PC-3 (cell line): ENCODE results near the gene RIT2. TPM values are rescaled to one million over a fixed set of nuclear protein-coding genes. Genes with fewer than 3 reads are reported as not detected.

Experiments
- ATAC-seq: fragments of 200-7000 bp; cut with Tn5 transposase; 2 replicates; pipeline ENCODE4 v1.9.1; 2020; ENCODE audit warnings: mild to moderate bottlenecking, moderate library complexity
- BruUV-seq: library from RNA; stranded (reverse); fragments of 400-500 nt; replicated peaks from 2 replicates; lab custom pipeline; 2021; lab: Mats Ljungman, UMichigan
- CTCF ChIA-PET: fragments of 300-600 bp; sonication (Branson Sonifier 250); formaldehyde crosslinking; loops from one replicate; lab custom pipeline; 2022; ENCODE audit warnings: antibody characterized with exemption; lab: Charles Lee
- POLR2A ChIA-PET: fragments of 300-600 bp; sonication (Branson Sonifier 250); formaldehyde crosslinking; loops from one replicate; lab custom pipeline; 2022; ENCODE audit warnings: antibody characterized with exemption; ENCODE audit not compliant: unreplicated experiment; lab: Charles Lee
- DNase-seq: peaks from one replicate; pipeline ENCODE4 v3.0.0-alpha.2; 2015
- H2AFZ ChIP-seq: fragments of 300-600 bp; sonication (generic); 2 replicates; pipeline ENCODE4 v1.6.0; 2016; ENCODE audit warnings: antibody characterized with exemption, low read length
- H3F3A ChIP-seq: fragments of 300-600 bp; sonication (generic); one replicate; pipeline ENCODE4 v1.6.0; 2017; ENCODE audit warnings: antibody characterized with exemption, low read length, control low read depth, mild to moderate bottlenecking; ENCODE audit not compliant: unreplicated experiment
- H3K27ac ChIP-seq: fragments of 300-600 bp; sonication (generic); 2 replicates; pipeline ENCODE4 v1.5.1; 2016; ENCODE audit warnings: mild to moderate bottlenecking, low read length
- H3K27me3 ChIP-seq: fragments of 300-600 bp; sonication (generic); 2 replicates; pipeline ENCODE4 v1.6.1; 2016; ENCODE audit warnings: low read length, mixed read lengths
- H3K36me3 ChIP-seq: fragments of 300-600 bp; sonication (generic); 2 replicates; pipeline ENCODE4 v1.6.1; 2016; ENCODE audit warnings: low read depth, mixed run types, low read length, mixed read lengths
- H3K4me1 ChIP-seq: fragments of 300-600 bp; sonication (generic); 2 replicates; pipeline ENCODE4 v1.5.1; 2016; ENCODE audit warnings: low read length; ENCODE audit not compliant: insufficient read depth
- H3K4me2 ChIP-seq: fragments of 300-600 bp; sonication (generic); 2 replicates; pipeline ENCODE4 v1.6.0; 2016; ENCODE audit warnings: low read length
- H3K4me3 ChIP-seq: fragments of 300-600 bp; sonication (generic); 2 replicates; pipeline ENCODE4 v1.5.1; 2016; ENCODE audit warnings: mild to moderate bottlenecking, low read length, mixed read lengths
- H3K79me2 ChIP-seq: fragments of 300-600 bp; sonication (generic); 2 replicates; pipeline ENCODE4 v1.6.1; 2017; ENCODE audit warnings: low read length, mixed read lengths
- H3K9ac ChIP-seq: fragments of 300-600 bp; sonication (generic); 2 replicates; pipeline ENCODE4 v1.6.0; 2016; ENCODE audit warnings: mild to moderate bottlenecking, low read length
- H3K9me2 ChIP-seq: fragments of 300-600 bp; sonication (generic); replicated peaks from 2 replicates; pipeline ENCODE4 v1.6.1; 2016; ENCODE audit warnings: mixed run types, low read length, mixed read lengths
- H3K9me3 ChIP-seq: fragments of 300-600 bp; sonication (generic); 2 replicates; pipeline ENCODE4 v1.6.1; 2016; ENCODE audit warnings: low read length, mixed read lengths
- H4K20me1 ChIP-seq: fragments of 300-600 bp; sonication (generic); 2 replicates; pipeline ENCODE4 v1.6.1; 2016; ENCODE audit warnings: low read length, mixed read lengths
- EZH2 ChIP-seq: fragments of 300-600 bp; sonication (generic); IDR thresholded peaks from one replicate; pipeline ENCODE4 v1.6.1; 2017; ENCODE audit warnings: antibody characterized with exemption, mild to moderate bottlenecking, low read length; ENCODE audit not compliant: unreplicated experiment
- EZH2phosphoT487 ChIP-seq: fragments of 300-600 bp; sonication (generic); IDR thresholded peaks from 2 replicates; pipeline ENCODE4 v1.6.1; 2018; ENCODE audit warnings: mild to moderate bottlenecking, antibody characterized with exemption, low read length, borderline replicate concordance
- intact Hi-C: fragments of 100-400 bp; cut with micrococcal nuclease; formaldehyde crosslinking; loops from 2 replicates; pipeline ENCODE4 v1.9.0; 2023
- total RNA-seq: library from RNA; depleted of rRNA; stranded (reverse); fragments of >200 nt; gene quantifications from 2 replicates; pipeline ENCODE4 v1.2.3, GENCODE V29; 2014
- TF ChIP-seq, protein P1 (sequence below): fragments of 300-600 bp; sonication (generic); conservative IDR thresholded peaks from 2 replicates; pipeline ENCODE4 v1.5.1; 2017; ENCODE audit warnings: antibody characterized with exemption, low read depth, mild to moderate bottlenecking, low read length

The RIT2 gene
- total RNA-seq, 1 experiment from 2014 or later: not detected

DNA sequence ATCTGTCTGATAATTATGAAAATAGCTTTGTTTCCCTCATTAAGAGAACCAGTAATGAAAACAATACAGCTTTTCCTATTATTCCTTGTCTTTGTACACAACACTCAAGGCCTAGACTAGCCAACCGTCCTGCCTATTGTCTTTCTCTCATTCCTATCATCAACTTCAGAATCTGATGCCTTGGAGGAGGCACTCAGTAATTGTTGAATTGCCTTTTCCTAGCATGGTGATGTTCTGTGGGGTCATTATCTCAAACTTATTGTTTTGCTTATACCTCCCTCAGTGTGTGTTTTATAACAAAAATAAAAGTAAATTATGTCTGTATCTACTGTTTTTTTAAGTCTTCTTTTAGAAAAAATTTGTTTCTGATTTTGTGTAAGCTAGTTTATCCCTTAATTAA is 208.7 kb downstream of the RIT2 start:
- ChIA-PET POLR2A (no interaction called here), CTCF (no interaction called here)
- H3K36me3 ChIP-seq: no peaks in the 10 kb centered on the region
- no TSS peak for BruUV-seq
- H4K20me1 ChIP-seq: no peaks in the 10 kb centered on the region
- no peaks in the 10 kb centered on the region for H3K27me3 ChIP-seq
- H3K27ac ChIP-seq: no peak overlapping the region
- no peaks in the 10 kb centered on the region for H3K9me3 ChIP-seq
- H3F3A ChIP-seq: no peaks in the 10 kb centered on the region
- TF ChIP-seq EZH2phosphoT487 (no peak), EZH2 (no peak)
- TF ChIP-seq, protein P1, sequence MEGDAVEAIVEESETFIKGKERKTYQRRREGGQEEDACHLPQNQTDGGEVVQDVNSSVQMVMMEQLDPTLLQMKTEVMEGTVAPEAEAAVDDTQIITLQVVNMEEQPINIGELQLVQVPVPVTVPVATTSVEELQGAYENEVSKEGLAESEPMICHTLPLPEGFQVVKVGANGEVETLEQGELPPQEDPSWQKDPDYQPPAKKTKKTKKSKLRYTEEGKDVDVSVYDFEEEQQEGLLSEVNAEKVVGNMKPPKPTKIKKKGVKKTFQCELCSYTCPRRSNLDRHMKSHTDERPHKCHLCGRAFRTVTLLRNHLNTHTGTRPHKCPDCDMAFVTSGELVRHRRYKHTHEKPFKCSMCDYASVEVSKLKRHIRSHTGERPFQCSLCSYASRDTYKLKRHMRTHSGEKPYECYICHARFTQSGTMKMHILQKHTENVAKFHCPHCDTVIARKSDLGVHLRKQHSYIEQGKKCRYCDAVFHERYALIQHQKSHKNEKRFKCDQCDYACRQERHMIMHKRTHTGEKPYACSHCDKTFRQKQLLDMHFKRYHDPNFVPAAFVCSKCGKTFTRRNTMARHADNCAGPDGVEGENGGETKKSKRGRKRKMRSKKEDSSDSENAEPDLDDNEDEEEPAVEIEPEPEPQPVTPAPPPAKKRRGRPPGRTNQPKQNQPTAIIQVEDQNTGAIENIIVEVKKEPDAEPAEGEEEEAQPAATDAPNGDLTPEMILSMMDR: no peak
- H2AFZ ChIP-seq: no peak overlapping the region
- DNase-seq: no peak
- H3K9ac ChIP-seq: no peak overlapping the region
- ATAC-seq: no peak
- H3K9me2 ChIP-seq: no peaks in the 10 kb centered on the region
- intact Hi-C loops: no loop called here
- no peak overlapping the region for H3K4me3 ChIP-seq
- no peak overlapping the region for H3K4me2 ChIP-seq
- no peaks in the 10 kb centered on the region for H3K4me1 ChIP-seq
- H3K79me2 ChIP-seq: no peaks in the 10 kb centered on the region

DNA sequence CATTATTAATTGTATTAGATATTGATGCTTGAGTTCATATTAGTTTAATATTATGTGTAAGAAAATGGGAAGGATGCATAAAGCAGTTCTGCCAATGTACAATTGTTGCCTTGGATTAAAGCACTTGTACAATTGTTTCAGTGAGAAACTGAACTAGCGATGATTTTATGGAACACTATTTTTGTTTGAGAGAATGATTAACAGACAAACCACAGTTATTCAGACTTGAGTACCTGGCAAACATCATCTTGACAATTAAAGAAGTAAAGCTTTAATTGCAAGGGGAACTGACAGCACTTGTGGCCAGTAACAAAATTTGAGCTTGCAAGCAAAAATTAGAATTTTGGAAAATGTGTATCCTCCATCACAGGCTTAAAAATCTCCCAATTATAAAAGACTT is 214.3 kb downstream of the RIT2 start:
- DNase-seq (no peak), ATAC-seq (no peak)
- TF ChIP-seq EZH2phosphoT487 (no peak), EZH2 (no peak)
- TF ChIP-seq, protein P1: no peak
- ChIA-PET POLR2A (interaction anchor here (0.5 kb wide), 1 partner anchor 41 kb away, joined by 4 read pairs; no protein-coding TSS in a partner anchor), CTCF (no interaction called here)
- H3K4me1 ChIP-seq: no peaks in the 10 kb centered on the region
- H3K9ac ChIP-seq: no peak overlapping the region
- no peaks in the 10 kb centered on the region for H3K79me2 ChIP-seq
- BruUV-seq: no TSS peak
- no peak overlapping the region for H3K27ac ChIP-seq
- no peaks in the 10 kb centered on the region for H3F3A ChIP-seq
- H3K9me3 ChIP-seq: no peaks in the 10 kb centered on the region
- H3K4me2 ChIP-seq: no peak overlapping the region
- intact Hi-C loops: no loop called here
- no peaks in the 10 kb centered on the region for H3K9me2 ChIP-seq
- no peaks in the 10 kb centered on the region for H3K27me3 ChIP-seq
- H3K4me3 ChIP-seq: no peak overlapping the region
- no peaks in the 10 kb centered on the region for H3K36me3 ChIP-seq
- no peak overlapping the region for H2AFZ ChIP-seq
- H4K20me1 ChIP-seq: no peaks in the 10 kb centered on the region

DNA sequence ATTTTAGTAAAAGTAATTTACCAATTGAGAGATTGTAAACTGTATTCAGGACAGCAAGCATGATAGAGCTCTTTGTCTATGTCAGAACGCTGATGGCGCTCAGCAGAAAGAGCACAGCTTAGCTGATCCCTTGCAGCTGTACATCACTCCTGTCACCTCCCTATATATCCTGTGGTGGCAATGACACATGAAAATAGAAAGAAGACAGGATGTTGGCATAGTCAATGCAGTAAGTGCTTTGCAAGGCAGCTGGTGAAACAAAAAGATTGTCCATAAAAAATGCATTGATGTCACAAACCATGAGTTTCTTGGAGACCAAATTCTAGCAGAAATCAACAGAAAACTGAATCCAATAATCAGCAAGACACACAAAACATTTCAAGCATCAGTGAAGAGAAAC is 221.5 kb downstream of the RIT2 start:
- H3K36me3 ChIP-seq: no peaks in the 10 kb centered on the region
- no peaks in the 10 kb centered on the region for H4K20me1 ChIP-seq
- no peak overlapping the region for H3K27ac ChIP-seq
- DNase-seq (no peak), ATAC-seq (no peak)
- no peaks in the 10 kb centered on the region for H3K4me1 ChIP-seq
- H3F3A ChIP-seq: no peaks in the 10 kb centered on the region
- TF ChIP-seq EZH2: no peak
- TF ChIP-seq, protein P1: no peak
- no peak for TF ChIP-seq EZH2phosphoT487
- no peaks in the 10 kb centered on the region for H3K9me2 ChIP-seq
- no peak overlapping the region for H3K4me3 ChIP-seq
- H3K27me3 ChIP-seq: no peaks in the 10 kb centered on the region
- no peaks in the 10 kb centered on the region for H3K9me3 ChIP-seq
- H2AFZ ChIP-seq: no peak overlapping the region
- H3K4me2 ChIP-seq: no peak overlapping the region
- no TSS peak for BruUV-seq
- CTCF ChIA-PET: no interaction called here
- H3K9ac ChIP-seq: no peak overlapping the region
- intact Hi-C loops: no loop called here
- H3K79me2 ChIP-seq: no peaks in the 10 kb centered on the region
- POLR2A ChIA-PET: no interaction called here
